Mesendoderm (in vitro differentiated cells): ENCODE data around the gene KCND3.
A peak's percentile ranks its signal among the peaks of the same experiment; 100 is the strongest.

Experiments used
- DNase-seq: peaks from one replicate; pipeline ENCODE4 v3.0.0; 2013
- H2AK5ac ChIP-seq: 2 replicates; pipeline ENCODE4 v1.6.1; 2013; ENCODE audit warnings: low read length, inconsistent platforms
- H2BK120ac ChIP-seq: 2 replicates; pipeline ENCODE4 v1.6.1; 2013; ENCODE audit warnings: low read depth, mild to moderate bottlenecking, low read length, moderate library complexity, mixed read lengths
- H2BK15ac ChIP-seq: replicated peaks from 2 replicates; pipeline ENCODE4 v1.6.1; 2013; ENCODE audit warnings: low read depth, mild to moderate bottlenecking, moderate library complexity
- H2BK5ac ChIP-seq: 2 replicates; pipeline ENCODE4 v1.6.1; 2013; ENCODE audit warnings: low read length, inconsistent platforms
- H3K18ac ChIP-seq: 2 replicates; pipeline ENCODE4 v1.6.1; 2013; ENCODE audit warnings: mild to moderate bottlenecking, low read length, mixed read lengths
- H3K23ac ChIP-seq: one replicate; pipeline ENCODE4 v1.6.1; 2013; ENCODE audit warnings: low read length
- H3K27ac ChIP-seq: 2 replicates; pipeline ENCODE4 v1.5.1; 2013; ENCODE audit warnings: low read depth, mild to moderate bottlenecking, inconsistent platforms, low read length, moderate library complexity
- H3K27me3 ChIP-seq: 2 replicates; pipeline ENCODE4 v1.6.1; 2013; ENCODE audit warnings: low read length, control low read depth, mild to moderate bottlenecking, inconsistent platforms; ENCODE audit not compliant: insufficient read depth, poor library complexity
- H3K36me3 ChIP-seq: 2 replicates; pipeline ENCODE4 v1.6.1; 2013; ENCODE audit warnings: low read length, inconsistent platforms; ENCODE audit not compliant: control insufficient read depth, insufficient read depth
- H3K4ac ChIP-seq: one replicate; pipeline ENCODE4 v1.6.1; 2013; ENCODE audit warnings: low read depth, mild to moderate bottlenecking, low read length, moderate library complexity
- H3K4me1 ChIP-seq: 2 replicates; pipeline ENCODE4 v1.6.1; 2013; ENCODE audit warnings: low read depth, low read length, inconsistent platforms; ENCODE audit not compliant: control insufficient read depth
- H3K4me2 ChIP-seq: 2 replicates; pipeline ENCODE4 v1.6.1; 2013; ENCODE audit warnings: low read length
- H3K4me3 ChIP-seq: 2 replicates; pipeline ENCODE4 v1.5.1; 2013; ENCODE audit warnings: mild to moderate bottlenecking, low read length
- H3K56ac ChIP-seq: one replicate; pipeline ENCODE4 v1.6.1; 2013; ENCODE audit warnings: low read length
- H3K79me1 ChIP-seq: 2 replicates; pipeline ENCODE4 v1.6.1; 2013; ENCODE audit warnings: low read length, inconsistent platforms
- H3K79me2 ChIP-seq: 2 replicates; pipeline ENCODE4 v1.6.1; 2013; ENCODE audit warnings: mild to moderate bottlenecking, low read length; ENCODE audit not compliant: control insufficient read depth, insufficient read depth
- H3K9ac ChIP-seq: 2 replicates; pipeline ENCODE4 v1.6.1; 2013; ENCODE audit warnings: low read length, inconsistent platforms
- H4K5ac ChIP-seq: one replicate; pipeline ENCODE4 v1.6.1; 2013; ENCODE audit warnings: low read length
- H4K8ac ChIP-seq: one replicate; pipeline ENCODE4 v1.6.1; 2013; ENCODE audit warnings: low read depth, mild to moderate bottlenecking, control low read depth, low read length, moderate library complexity
- WGBS: extraction: QIAGEN DNeasy Blood & Tissue Kit; methylation state at CpG from one replicate; pipeline ENCODE4 v1.1.7; 2013; ENCODE audit warnings: low lambda C conversion rate, missing lambda C conversion rate; ENCODE audit not compliant: insufficient coverage; ENCODE audit errors: extremely low coverage; 5-methylcytosine and 5-hydroxymethylcytosine counted together

KCND3 gene

DNA sequence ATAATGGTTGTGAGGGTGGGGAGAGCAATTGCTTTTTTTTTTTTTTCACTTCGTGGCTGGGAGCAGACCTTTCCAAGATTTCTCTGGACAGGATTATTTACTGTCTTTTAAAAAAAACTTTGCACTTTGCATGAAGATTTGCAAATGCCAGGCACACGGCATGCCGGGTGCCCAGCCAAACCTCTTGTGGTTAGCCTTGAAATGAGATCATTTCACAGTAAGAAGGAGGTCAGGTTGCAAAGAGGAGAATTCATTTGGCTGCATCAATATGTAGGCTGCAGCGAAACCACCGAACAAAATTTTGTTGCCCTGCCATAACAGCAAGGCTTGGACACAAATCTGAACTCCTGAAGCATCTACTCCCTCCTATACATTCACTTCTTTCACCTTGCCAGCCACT, 36.5 kb upstream of the KCND3 start:
- no peaks in the 10 kb centered on the region for H3K27me3 ChIP-seq
- H3K4me3 ChIP-seq, result no peak overlapping the region
- H3K27ac ChIP-seq, result no peak overlapping the region
- WGBS, result no CpG with 5 or more reads among the region's 5 CpGs
- H2BK15ac ChIP-seq, result no peak overlapping the region
- no peak for DNase-seq
- no peak overlapping the region for H3K4ac ChIP-seq
- no peaks in the 10 kb centered on the region for H3K79me2 ChIP-seq
- H3K23ac ChIP-seq, result no peak overlapping the region
- no peak overlapping the region for H4K8ac ChIP-seq
- H3K4me1 ChIP-seq, result no peaks in the 10 kb centered on the region
- no peak overlapping the region for H3K56ac ChIP-seq
- no peak overlapping the region for H2BK5ac ChIP-seq
- H3K79me1 ChIP-seq, result no peaks in the 10 kb centered on the region
- H2BK120ac ChIP-seq, result no peak overlapping the region
- H2AK5ac ChIP-seq, result no peak overlapping the region
- H3K36me3 ChIP-seq, result no peaks in the 10 kb centered on the region
- no peak overlapping the region for H3K18ac ChIP-seq
- no peak overlapping the region for H3K4me2 ChIP-seq
- no peak overlapping the region for H4K5ac ChIP-seq
- no peak overlapping the region for H3K9ac ChIP-seq

DNA sequence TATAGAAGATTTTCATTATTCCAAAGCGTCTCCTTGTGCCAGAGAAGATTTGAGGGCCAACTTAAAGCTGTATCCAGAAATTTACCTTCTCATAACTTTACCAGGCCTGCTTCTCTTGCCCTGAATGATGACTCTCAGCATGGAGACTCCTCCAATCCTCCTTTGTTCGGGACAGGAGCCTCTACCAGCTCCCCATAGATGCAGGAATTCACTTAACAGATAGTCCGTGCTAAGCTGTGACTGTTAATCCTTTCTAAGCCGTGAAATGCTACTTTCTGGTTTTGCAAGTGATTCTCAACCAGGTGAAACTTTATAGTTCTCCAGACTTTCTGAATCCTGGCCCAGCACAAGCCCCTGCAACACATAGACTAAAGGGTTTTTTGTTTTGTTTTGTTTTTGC, 31.8 kb upstream of the KCND3 start:
- no peaks in the 10 kb centered on the region for H3K27me3 ChIP-seq
- H4K5ac ChIP-seq, result no peak overlapping the region
- H3K56ac ChIP-seq, result no peak overlapping the region
- no peaks in the 10 kb centered on the region for H3K4me1 ChIP-seq
- no peak overlapping the region for H3K27ac ChIP-seq
- H3K79me2 ChIP-seq, result no peaks in the 10 kb centered on the region
- H2AK5ac ChIP-seq, result no peak overlapping the region
- H3K4me2 ChIP-seq, result no peak overlapping the region
- peak; percentile 61 for DNase-seq
- no peak overlapping the region for H3K9ac ChIP-seq
- WGBS, result no CpG with 5 or more reads among the region's 4 CpGs
- H3K18ac ChIP-seq, result no peak overlapping the region
- H2BK15ac ChIP-seq, result no peak overlapping the region
- H3K36me3 ChIP-seq, result no peaks in the 10 kb centered on the region
- no peak overlapping the region for H4K8ac ChIP-seq
- no peak overlapping the region for H2BK5ac ChIP-seq
- H3K23ac ChIP-seq, result no peak overlapping the region
- no peaks in the 10 kb centered on the region for H3K79me1 ChIP-seq
- H3K4me3 ChIP-seq, result no peak overlapping the region
- H3K4ac ChIP-seq, result no peak overlapping the region
- no peak overlapping the region for H2BK120ac ChIP-seq

DNA sequence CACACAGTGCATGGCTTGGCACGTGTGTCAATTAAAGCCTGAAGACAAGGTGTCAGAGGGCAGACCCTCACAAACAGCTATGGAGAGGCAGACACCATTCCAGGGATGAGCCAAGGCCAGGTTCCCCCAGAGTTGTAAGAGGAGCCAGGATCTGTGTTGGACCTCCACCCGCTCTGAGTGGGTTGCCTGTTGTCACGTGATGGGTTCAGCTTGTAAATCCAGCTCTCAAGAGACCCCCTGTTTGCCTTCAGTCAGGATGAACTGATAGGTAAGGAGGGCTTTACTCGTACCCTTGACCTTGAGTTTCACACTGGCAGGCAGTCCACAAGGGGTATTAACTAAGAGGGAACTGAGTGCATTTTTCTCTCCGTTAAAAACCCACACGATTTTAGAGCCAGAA, 27.7 kb upstream of the KCND3 start:
- Histone ChIP-seq H3K36me3 (no peaks in the 10 kb centered on the region), H3K18ac (no peak overlapping the region), H3K4me1 (no peaks in the 10 kb centered on the region), H3K9ac (no peak overlapping the region), H2BK15ac (no peak overlapping the region), H3K56ac (no peak overlapping the region), H2BK120ac (no peak overlapping the region), H3K4ac (no peak overlapping the region), H4K8ac (no peak overlapping the region), H2AK5ac (no peak overlapping the region), H3K4me3 (no peak overlapping the region), H3K79me2 (no peaks in the 10 kb centered on the region), H4K5ac (no peak overlapping the region), H3K27ac (no peak overlapping the region), H2BK5ac (no peak overlapping the region), H3K4me2 (no peak overlapping the region), H3K79me1 (no peaks in the 10 kb centered on the region), H3K23ac (no peak overlapping the region), H3K27me3 (no peaks in the 10 kb centered on the region)
- WGBS, result no CpG with 5 or more reads among the region's 6 CpGs
- no peak for DNase-seq

DNA sequence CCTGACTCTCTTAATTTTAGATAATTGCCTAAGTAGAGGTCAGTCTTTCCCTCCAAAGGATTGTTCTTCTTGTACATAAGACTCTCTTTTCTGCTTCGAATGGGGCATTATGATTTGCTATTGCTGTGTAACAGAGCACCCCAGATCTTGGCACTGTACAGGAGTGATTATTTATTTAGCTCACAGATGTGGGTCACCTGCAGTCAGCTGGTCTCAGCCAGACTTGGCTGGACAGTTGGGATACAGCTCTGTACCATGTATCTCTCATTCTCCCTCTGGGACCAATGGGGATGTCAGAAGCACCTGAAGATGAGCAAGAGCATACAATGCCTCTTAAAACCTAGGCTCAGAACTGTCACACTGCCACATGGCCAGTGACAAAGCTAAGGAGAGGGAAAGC, 23.4 kb upstream of the KCND3 start:
- Histone ChIP-seq H3K4ac (no peak overlapping the region), H2BK5ac (no peak overlapping the region)
- no CpG with 5 or more reads among the region's 1 CpG for WGBS

DNA sequence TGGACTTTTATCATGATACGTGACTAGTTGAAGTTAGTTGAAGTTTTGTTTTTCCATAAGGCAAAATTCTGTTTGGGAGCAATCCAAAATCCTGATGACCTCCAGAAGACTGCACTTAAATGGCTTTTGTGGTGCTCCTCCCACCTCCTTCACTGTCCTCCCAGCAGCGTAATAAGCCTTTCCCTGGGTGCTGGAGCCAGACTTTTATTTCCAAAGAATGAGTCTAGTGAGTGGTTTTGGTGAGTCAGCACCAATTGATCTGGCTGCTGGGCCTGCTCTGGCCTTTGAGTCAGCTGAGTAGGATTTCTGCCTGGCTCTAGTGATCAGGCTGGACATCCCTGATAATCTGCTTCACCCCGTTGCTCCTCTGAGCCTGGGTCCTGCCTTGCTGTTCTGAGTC, 21.7 kb upstream of the KCND3 start:
- Histone ChIP-seq H2BK120ac (no peak overlapping the region), H4K8ac (no peak overlapping the region), H3K79me2 (no peaks in the 10 kb centered on the region), H2BK15ac (no peak overlapping the region), H3K23ac (no peak overlapping the region), H4K5ac (no peak overlapping the region), H2BK5ac (no peak overlapping the region), H3K18ac (no peak overlapping the region), H3K4me2 (no peak overlapping the region), H3K4me1 (no peaks in the 10 kb centered on the region), H3K4me3 (no peak overlapping the region), H3K4ac (no peak overlapping the region), H3K36me3 (no peaks in the 10 kb centered on the region), H3K9ac (no peak overlapping the region), H3K79me1 (no peaks in the 10 kb centered on the region), H2AK5ac (no peak overlapping the region), H3K56ac (no peak overlapping the region), H3K27me3 (no peaks in the 10 kb centered on the region), H3K27ac (no peak overlapping the region)
- DNase-seq, result no peak
- no CpG with 5 or more reads among the region's 3 CpGs for WGBS

More for the DNA sequence above, 23.4 kb upstream of the KCND3 start:
- Histone ChIP-seq H3K18ac (no peak overlapping the region), H4K5ac (no peak overlapping the region), H3K4me1 (no peaks in the 10 kb centered on the region), H3K9ac (no peak overlapping the region), H2AK5ac (no peak overlapping the region), H3K27me3 (no peaks in the 10 kb centered on the region), H2BK15ac (no peak overlapping the region), H4K8ac (no peak overlapping the region), H3K79me1 (no peaks in the 10 kb centered on the region), H3K4me2 (no peak overlapping the region), H3K27ac (no peak overlapping the region), H3K4me3 (no peak overlapping the region), H2BK120ac (no peak overlapping the region), H3K79me2 (no peaks in the 10 kb centered on the region), H3K56ac (no peak overlapping the region), H3K23ac (no peak overlapping the region), H3K36me3 (no peaks in the 10 kb centered on the region)
- DNase-seq, result no peak

DNA sequence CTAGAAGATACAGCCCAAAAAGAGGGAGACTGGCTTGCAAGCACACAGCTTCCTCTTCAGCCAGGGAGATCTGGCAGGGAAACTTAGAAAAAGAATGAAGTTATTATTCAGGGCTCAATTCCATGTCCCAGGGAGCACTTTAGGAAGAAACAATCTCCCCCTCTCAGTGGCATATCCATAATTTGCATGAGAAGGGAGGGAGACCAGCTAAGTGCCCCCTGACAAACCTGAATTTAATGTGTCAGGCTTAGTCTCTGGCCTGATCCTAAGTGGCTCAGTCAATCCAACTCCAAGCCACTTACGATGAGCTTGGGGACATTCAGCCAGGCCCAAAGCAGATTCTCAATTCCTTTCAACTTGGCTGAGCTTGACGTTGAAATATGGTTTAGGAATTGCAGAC, 17.7 kb upstream of the KCND3 start:
- H3K4ac ChIP-seq, result no peak overlapping the region
- H3K79me1 ChIP-seq, result no peaks in the 10 kb centered on the region
- no peak overlapping the region for H4K8ac ChIP-seq
- H3K23ac ChIP-seq, result no peak overlapping the region
- no peak overlapping the region for H3K56ac ChIP-seq
- no peak overlapping the region for H3K4me2 ChIP-seq
- H2BK5ac ChIP-seq, result no peak overlapping the region
- H2AK5ac ChIP-seq, result no peak overlapping the region
- H3K4me1 ChIP-seq, result peaks cover 2% of the 10 kb centered on the region
- H3K9ac ChIP-seq, result no peak overlapping the region
- H2BK15ac ChIP-seq, result no peak overlapping the region
- no peak overlapping the region for H3K18ac ChIP-seq
- WGBS, result no CpG with 5 or more reads among the region's 2 CpGs
- no peak overlapping the region for H3K4me3 ChIP-seq
- DNase-seq, result no peak
- H3K27me3 ChIP-seq, result no peaks in the 10 kb centered on the region
- H3K36me3 ChIP-seq, result no peaks in the 10 kb centered on the region
- H3K27ac ChIP-seq, result no peak overlapping the region
- no peak overlapping the region for H2BK120ac ChIP-seq
- no peak overlapping the region for H4K5ac ChIP-seq
- no peaks in the 10 kb centered on the region for H3K79me2 ChIP-seq
